ENCODE data around the gene STARD3NL. TPM values are rescaled to one million over a fixed set of nuclear protein-coding genes. Genes with fewer than 3 reads are reported as not detected.

STARD3NL gene
- total and polyA plus RNA-seq, 2 of the 13 experiments (the other 11 are each of a cell fraction or from before 2014, with no cell fraction given): 37.3 to 42.3 TPM

DNA sequence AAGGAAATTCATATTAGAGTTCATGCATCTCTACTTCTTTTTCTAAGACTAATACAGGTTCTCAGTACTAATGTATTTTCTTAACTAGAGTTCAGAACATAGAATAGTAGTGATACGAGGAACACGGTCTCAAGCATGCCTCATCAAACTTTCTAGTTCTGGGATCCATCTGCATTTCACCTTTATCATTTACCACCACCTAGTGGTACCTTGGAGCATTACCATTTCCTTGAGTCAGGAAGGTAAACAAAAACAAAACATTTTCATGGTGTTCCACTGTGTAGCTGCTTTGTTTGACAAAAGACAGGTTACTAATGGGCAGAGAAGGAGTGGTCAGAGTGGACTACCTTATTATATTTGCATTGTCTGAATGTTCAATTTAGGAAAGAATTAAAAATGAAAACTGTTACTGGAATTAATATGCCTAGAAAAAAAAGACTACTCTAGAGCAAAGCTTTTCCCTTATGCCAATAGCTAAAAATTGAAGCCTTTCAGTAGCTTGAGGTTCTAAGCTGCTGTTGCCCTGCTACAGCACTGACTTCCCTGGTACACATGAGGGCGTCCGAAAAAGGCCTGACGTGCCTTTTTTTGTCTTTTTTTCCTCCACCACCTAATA, 44.5 kb downstream of the STARD3NL start:
- Histone ChIP-seq H3K4me2 (ENCODE audit: low read depth, low read length) (no peak overlapping the region), H4K20me1 (ENCODE audit: insufficient read depth, low read length) (no peaks in the 10 kb centered on the region), H3K4me3 (replicated peaks in 1 of 3; ENCODE audit: insufficient read depth in 1 of 3, low read depth in 2 of 3, low read length in 3 of 3) (no peak overlapping the region), H3K27ac (ENCODE audit: extremely low read length, insufficient read depth, low read length) (no peak overlapping the region), H3K27me3 (ENCODE audit: control insufficient read depth in 1 of 2, insufficient read depth in 2 of 2, low read length in 2 of 2) (no peaks in the 10 kb centered on the region), H3K4me1 (ENCODE audit: insufficient read depth, low read length) (no peaks in the 10 kb centered on the region), H2AFZ (ENCODE audit: low read length) (no peak overlapping the region), H3K9me3 (ENCODE audit: low read length) (no peaks in the 10 kb centered on the region), H3K79me2 (ENCODE audit: insufficient read depth, low read length) (no peaks in the 10 kb centered on the region), H3K36me3 (replicated peaks in 1 of 2; ENCODE audit: control insufficient read depth in 1 of 2, insufficient read depth in 2 of 2, low read length in 2 of 2) (peaks cover 6 to 25% of the 10 kb centered on the region in 2 experiments; a peak in 4 of 5 replicates), H3K9ac (ENCODE audit: insufficient read depth, low read depth, low read length) (no peak overlapping the region)
- ChIA-PET POLR2A (no interaction called here), CTCF (ENCODE audit: low intra/inter-chr PET ratio, low total read pairs) (interaction anchor here (1.8 to 3.4 kb wide), 3 partner anchors 115 to 322 kb away, joined by 13 to 44 read pairs (median 27); no protein-coding TSS in a partner anchor)
- ATAC-seq (peak; percentile 81), FAIRE-seq (peak; percentile 86), DNase-seq (ENCODE audit: low spot score) (peak; percentile 51)
- intact Hi-C loops (cut with micrococcal nuclease; ENCODE audit: unreplicated experiment) (loop anchor here (1.0 kb wide), 2 partner anchors 115 to 321 kb away; no protein-coding TSS in a partner anchor), in situ Hi-C loops (cut with HindIII; ENCODE audit: extremely low pct_ligation_motif_present, low pct_unique_long_range_greater_than_20kb) (loop anchor here (5.0 kb wide), 2 partner anchors 115 to 320 kb away; no protein-coding TSS in a partner anchor)
- WGBS (ENCODE audit: low lambda C conversion rate): 87% methylated on average over 5 of the region's 5 CpGs
- no TSS peak for BruUV-seq (replicated peaks)
- TF ChIP-seq STAG1 (CRISPR knock-in tag; IDR thresholded peaks at IDR 0.05) (peak; percentile 89), ZMAT3 (CRISPR knock-in tag; conservative IDR thresholded peaks at IDR 0.05) (no peak), MIXL1 (CRISPR knock-in tag; IDR thresholded peaks at IDR 0.05) (0 out of 2 replicates have a peak, but pooled peaks have one; percentile 27), FIP1L1 (IDR thresholded peaks at IDR 0.05; ENCODE audit: borderline replicate concordance, insufficient read depth, low read depth, low read length) (no peak), FOXA1 (IDR thresholded peaks at IDR 0.05) (no peak), FOXA1 (CRISPR knock-in tag; IDR thresholded peaks at IDR 0.05) (peak; percentile 70), PCBP1 (IDR thresholded peaks at IDR 0.05; ENCODE audit: borderline replicate concordance, low read depth, low read length) (no peak), DR1 (CRISPR knock-in tag; IDR thresholded peaks at IDR 0.05) (no peak), DMAP1 (CRISPR knock-in tag; IDR thresholded peaks at IDR 0.05) (0 out of 2 replicates have a peak, but pooled peaks have one; percentile 21), ELF3 (CRISPR knock-in tag; IDR thresholded peaks at IDR 0.05) (peak; percentile 38; the same call in 1 of the 2 replicates), FOXA3 (CRISPR knock-in tag; IDR thresholded peaks at IDR 0.05) (peak; percentile 80), RAD21 (CRISPR knock-in tag; IDR thresholded peaks at IDR 0.05) (peak; percentile 54; the same call in 1 of the 2 replicates), ARNTL (CRISPR knock-in tag; IDR thresholded peaks at IDR 0.05) (no peak), ZNF678 (CRISPR knock-in tag; IDR thresholded peaks at IDR 0.05) (no peak), NBN (conservative IDR thresholded peaks at IDR 0.05) (no peak), MAZ (IDR thresholded peaks at IDR 0.05; ENCODE audit: borderline replicate concordance, low read depth, low read length) (no peak), MAZ (CRISPR knock-in tag; IDR thresholded peaks at IDR 0.05; ENCODE audit: low read depth) (no peak), SAP130 (CRISPR knock-in tag; IDR thresholded peaks at IDR 0.05; ENCODE audit: low read depth) (no peak), ZNF263 (CRISPR knock-in tag; IDR thresholded peaks at IDR 0.05) (no peak), GABPB1 (CRISPR knock-in tag; IDR thresholded peaks at IDR 0.05) (no peak), SAFB2 (CRISPR knock-in tag; IDR thresholded peaks at IDR 0.05; ENCODE audit: borderline replicate concordance, low read depth) (no peak), FOXP1 (IDR thresholded peaks at IDR 0.05) (no peak), FOXP1 (CRISPR knock-in tag; IDR thresholded peaks at IDR 0.05) (peak; percentile 35; the same call in 1 of the 2 replicates), ZNF556 (CRISPR knock-in tag; IDR thresholded peaks at IDR 0.05; ENCODE audit: borderline replicate concordance) (no peak), ELF4 (CRISPR knock-in tag; IDR thresholded peaks at IDR 0.05; ENCODE audit: borderline replicate concordance) (no peak)
- TF ChIP-seq, protein P1, sequence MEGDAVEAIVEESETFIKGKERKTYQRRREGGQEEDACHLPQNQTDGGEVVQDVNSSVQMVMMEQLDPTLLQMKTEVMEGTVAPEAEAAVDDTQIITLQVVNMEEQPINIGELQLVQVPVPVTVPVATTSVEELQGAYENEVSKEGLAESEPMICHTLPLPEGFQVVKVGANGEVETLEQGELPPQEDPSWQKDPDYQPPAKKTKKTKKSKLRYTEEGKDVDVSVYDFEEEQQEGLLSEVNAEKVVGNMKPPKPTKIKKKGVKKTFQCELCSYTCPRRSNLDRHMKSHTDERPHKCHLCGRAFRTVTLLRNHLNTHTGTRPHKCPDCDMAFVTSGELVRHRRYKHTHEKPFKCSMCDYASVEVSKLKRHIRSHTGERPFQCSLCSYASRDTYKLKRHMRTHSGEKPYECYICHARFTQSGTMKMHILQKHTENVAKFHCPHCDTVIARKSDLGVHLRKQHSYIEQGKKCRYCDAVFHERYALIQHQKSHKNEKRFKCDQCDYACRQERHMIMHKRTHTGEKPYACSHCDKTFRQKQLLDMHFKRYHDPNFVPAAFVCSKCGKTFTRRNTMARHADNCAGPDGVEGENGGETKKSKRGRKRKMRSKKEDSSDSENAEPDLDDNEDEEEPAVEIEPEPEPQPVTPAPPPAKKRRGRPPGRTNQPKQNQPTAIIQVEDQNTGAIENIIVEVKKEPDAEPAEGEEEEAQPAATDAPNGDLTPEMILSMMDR (CRISPR knock-in tag; IDR thresholded peaks at IDR 0.05): peak; percentile 81
- TF ChIP-seq, protein P2, sequence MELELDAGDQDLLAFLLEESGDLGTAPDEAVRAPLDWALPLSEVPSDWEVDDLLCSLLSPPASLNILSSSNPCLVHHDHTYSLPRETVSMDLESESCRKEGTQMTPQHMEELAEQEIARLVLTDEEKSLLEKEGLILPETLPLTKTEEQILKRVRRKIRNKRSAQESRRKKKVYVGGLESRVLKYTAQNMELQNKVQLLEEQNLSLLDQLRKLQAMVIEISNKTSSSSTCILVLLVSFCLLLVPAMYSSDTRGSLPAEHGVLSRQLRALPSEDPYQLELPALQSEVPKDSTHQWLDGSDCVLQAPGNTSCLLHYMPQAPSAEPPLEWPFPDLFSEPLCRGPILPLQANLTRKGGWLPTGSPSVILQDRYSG (CRISPR knock-in tag; IDR thresholded peaks at IDR 0.05): no peak
